Eye (tissue), 1 donor: ENCODE results near the gene LRRC15.

Experiments
- DNase-seq: peaks from one replicate; pipeline ENCODE4 v3.0.0-alpha.2; 2015

Gene LRRC15

DNA sequence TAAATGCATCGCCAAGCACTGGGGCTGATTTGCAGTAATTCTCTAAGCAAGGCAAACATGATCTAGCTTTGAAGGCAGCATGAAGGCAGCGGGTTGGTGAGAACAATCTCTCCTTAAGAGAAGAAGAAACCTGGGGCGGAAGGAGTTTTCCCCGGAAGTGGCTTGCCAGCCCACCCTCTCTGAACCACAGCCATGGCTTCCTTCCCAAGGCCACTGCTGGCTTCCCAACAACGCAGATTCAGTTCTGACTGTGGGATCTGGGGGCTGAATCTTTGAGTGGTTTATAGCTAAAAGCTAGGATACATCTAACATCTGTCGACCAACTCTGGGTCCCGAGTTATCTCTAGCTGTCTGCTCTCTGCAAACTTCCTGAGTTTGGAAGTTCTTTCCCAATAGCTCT, 14.2 kb downstream of the LRRC15 start:
- no peak for DNase-seq

DNA sequence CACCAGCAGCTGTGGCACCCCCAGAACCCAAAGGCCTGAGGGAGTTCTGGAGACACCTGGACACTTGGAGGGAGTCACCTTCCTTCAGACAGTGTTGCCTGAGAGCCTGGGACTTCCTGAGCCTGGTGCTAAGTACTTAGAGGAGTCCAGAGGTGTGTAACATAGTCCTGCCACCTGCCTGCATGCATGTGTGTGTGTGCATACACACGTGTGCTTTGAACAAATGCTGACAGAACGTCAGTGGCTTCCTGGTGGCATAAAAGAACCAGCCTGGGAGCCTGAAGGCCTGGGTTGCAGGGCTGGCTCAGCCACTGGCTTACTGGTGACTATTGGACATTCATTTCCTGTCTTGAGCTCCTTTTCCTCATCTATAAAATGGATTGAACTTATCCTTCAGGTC, 15.2 kb downstream of the LRRC15 start:
- no peak for DNase-seq

DNA sequence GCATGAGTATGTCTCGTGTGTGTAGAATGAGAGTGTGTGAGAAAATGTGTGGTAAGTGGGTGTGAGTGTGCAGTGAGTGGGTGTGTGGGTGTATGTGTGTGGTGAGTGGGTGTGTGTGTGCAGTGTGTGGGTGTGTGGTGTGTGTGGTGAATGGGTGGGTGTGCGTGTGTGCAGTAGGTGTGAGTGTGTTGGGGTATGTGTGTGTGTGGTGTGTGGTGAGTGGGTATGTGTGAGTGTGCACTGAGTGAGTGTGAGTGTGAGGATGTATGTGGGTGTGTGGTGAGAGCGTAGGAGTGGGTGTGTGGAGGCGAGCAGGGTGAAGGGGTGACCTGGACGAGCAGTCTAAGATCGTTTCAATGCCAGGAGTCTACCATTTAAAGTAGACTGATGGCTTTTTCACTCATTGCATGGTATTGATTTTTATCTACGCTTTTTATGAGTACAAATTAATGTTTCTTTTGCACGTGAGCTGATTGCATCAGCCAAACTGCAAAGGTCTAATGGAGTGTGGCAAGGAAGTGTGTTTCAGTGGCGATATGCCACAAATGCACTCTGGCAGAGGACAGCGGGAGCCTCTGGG, 16.8 kb downstream of the LRRC15 start:
- no peak for DNase-seq

DNA sequence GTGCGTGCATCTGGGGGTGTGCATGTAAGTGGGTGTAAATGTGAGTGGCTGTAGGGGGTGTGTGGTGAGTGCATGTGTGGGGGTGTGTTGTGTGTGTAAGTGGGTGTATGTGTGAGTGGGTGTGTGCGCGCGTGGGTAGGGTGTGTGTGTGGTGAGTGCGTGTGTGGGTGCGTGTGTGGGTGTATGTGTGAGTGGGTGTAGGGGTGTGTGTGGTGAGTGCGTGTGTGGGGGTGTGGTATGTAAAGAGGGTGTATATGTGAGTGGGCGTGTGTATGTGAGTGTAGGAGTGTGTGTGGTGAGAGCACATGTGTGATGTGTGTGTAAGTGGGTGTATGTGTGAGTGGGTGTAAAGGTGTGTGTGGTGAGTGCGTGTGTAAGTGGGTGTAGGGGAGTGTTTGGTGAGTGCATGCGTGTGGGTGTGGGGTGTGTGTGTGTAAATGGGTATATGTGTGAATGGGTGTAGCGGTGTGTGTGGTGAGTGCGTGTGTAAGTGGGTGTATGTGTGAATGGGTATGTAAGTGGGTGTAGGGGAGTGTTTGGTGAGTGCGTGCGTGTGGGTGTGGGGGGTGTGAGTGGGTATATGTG, 17.5 kb downstream of the LRRC15 start:
- no peak for DNase-seq

DNA sequence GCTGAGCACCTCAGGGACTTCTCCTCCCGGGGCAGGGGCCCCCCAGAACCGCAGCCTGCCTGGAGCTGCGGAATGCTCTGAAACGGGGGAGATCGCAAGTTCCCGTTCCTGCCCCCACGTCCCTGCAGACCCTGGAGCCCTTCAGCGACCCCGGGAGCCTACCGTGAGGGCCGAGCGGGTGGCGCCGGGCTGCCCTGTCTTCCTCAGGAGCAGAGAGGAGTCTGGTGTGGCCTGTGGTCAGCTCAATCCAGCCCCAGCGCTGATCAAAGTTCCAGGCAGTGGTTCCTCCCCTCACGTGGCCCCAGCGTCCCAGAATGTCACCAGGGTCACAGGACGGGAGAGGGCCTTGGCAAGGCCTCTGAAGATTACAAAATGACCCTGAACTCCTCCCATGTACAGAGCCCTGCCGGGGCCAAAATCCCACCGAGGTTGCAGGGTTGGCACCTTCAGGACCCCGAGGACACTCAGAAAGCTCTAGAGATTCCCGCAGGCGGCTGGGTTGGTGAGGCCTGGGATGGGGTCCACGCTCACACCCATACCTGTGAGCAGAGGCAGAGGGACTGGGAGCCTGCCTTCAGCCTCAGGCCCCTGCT, 18.4 kb downstream of the LRRC15 start, which contains the start of gene CPN2:
TSS of gene CPN2 (minus strand) at position 249 of the 593 bp plus-strand sequence. CDS start 8,626 bp downstream, outside the sequence.
- DNase-seq = no peak

DNA sequence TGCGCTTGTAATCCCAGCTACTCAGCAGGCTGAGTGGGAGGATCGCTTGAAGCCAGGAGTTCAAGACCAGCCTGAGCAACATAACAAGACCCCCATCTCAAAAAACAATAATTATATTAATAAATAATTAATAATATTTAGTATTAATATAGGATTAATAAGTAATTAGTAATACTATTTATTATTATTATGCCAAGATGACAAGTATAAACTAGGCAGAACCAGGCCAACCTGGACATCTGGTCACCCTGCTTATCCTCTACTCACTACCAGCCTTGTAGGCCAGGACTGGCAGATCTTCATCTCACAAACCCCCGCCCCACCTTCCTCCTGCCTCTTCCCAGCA, 18.8 kb downstream of the LRRC15 start:
- DNase-seq = no peak

DNA sequence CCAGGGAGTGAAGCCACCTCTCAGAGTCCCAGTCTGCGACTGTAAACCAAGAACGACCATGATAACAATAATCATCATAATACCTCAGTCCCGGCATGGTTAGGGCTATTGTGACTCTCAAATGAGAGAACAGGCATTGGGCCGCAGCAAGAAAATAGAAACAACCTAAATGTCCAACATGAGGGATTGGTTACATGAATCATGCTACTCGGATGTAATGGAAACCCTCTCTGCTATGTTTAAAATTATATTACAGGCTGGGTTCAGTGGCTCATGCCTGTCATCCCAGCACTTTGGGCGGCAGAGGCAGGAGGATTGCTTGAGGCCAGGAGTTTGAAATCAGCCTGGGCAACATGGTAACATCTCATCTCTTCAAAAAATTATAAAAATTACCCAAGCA, 21.2 kb downstream of the LRRC15 start:
- DNase-seq = no peak

DNA sequence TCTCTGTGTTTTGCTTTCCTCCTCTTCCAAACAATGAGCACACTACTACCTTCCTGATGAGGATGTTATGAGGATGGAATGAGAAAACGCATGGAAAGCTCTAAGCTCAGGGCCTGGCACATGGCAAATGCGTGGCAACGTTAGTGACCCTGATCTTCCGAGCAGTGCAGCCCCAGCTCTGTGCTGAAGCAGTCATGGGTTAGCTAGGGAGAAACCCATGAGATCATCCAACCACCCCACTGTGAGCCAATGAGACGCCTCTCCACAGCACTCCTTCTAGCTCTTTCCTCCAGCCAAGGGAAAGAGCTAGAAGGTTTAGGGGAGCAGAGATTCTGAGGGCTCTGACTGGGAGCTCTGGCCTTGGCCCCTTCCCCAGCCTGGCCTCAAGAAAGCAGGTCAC, 22.9 kb downstream of the LRRC15 start:
- DNase-seq = no peak

DNA sequence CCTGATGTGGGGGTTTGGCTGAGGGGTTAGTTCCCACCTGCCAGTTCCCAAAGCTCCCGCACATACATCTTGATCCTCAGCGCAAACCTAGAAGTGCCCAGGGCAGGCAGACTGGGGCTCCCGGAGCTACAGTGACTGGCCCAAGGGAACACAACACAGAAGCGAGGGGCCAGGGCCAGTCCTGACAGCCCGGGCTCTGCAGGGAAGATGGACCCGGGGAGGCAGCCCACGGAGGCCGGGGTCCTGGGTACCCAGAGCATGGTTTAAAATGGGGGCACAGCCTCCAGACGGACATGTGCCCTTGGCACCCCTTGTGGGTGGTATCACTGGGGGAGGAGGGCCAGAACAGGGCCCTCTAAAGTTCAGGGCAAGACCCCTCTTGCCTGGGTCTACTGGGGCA, 23.5 kb downstream of the LRRC15 start:
- no peak for DNase-seq

DNA sequence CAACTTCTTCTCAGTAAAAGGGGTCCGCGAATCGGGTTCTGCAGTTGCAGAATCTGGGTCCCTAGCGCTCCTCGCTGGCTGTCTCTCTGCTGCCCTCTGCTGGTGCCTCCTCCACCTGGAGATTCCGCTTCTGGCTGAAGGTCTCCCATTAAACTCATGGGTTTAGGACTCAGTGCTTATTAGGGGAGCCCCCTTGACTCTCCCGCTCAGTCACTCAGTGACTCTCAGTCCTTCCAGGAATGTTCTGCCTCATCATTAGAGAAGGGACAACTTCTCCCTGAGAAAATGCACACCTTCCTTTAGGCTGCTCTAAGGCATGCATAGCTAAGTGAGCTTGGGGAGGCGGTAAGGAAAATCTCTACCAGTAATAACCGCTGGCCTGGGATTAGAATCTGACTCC, 25.5 kb downstream of the LRRC15 start:
- peak; percentile 90 for DNase-seq

DNA sequence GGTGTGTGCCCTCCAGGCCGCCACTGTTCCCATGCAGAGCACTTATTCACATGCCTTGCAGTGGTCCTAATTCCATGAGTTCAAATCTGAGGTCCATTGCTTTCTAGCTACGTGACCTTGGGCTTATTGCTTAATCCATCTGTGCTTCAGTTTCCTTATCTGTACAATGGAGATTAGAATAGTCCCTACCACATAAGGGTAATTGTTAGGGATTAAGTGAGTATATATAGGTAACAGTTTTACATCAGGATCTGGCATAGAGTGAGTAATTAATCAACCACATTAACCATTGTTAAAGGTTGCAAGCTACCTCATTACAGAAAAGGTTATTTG, 26.0 kb downstream of the LRRC15 start:
- DNase-seq = no peak

DNA sequence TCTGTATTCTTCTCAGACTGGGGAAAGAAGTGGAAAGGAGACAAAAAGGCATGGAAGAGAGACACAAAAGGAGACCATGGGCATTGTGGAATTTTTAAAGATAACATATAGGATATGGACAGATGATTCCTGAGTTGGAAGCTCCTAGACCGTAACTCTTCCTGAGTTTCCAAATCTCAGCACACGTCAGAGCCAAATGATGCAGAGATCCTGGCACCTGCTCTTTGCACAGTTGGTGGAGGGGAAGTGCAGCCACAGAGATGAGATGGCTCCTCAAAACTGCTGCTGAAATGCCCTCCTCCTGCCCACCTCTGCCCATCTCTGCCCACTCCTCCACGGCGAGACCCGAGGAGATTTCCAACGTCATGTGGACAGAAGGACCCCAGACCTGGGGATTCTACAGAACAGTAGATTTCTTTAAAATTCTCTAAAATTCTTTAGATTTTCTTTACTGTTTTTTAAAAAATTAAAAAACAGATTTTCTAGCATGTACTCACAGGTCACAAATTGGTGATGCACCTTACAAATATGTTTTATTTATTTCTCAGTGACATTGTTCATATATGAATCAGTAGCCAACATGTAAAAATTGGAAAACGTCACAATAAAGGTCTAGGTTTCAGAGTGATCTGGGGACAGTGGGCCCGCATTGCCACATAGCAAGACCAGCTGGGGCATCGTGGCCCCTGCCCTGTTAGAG, 26.5 kb downstream of the LRRC15 start:
- no peak for DNase-seq

DNA sequence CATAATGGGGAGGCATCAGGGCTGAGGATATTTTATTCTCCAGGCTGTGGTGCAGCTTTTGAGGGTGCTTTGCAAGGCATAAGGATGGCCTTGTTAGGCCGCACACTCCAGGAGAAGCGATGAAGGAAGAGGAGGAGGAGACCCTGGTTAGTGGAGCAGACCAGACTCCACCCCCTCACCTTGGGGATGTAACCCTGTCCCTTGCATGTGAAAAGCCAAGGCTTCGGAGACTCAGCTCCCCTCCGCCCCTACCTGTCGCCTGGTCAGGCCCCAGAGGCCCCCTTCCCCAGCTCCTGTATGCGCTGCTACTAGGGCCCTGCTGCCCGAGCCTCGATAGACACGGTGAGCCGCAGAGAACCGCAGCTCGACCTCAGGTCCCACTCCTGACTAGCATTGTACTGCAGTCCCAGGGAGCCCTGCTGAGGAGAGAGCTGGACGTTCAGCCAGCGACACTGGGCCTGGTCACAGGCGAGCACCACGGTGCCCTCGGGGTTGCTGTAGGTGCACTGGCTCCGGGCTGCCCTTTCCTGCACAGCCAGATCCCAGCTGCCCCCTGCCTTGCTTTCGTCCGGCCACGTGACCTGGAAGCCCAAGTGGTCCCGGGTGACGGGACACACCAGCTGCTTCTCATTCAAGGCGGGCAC, 28.7 kb downstream of the LRRC15 start:
- DNase-seq = no peak

DNA sequence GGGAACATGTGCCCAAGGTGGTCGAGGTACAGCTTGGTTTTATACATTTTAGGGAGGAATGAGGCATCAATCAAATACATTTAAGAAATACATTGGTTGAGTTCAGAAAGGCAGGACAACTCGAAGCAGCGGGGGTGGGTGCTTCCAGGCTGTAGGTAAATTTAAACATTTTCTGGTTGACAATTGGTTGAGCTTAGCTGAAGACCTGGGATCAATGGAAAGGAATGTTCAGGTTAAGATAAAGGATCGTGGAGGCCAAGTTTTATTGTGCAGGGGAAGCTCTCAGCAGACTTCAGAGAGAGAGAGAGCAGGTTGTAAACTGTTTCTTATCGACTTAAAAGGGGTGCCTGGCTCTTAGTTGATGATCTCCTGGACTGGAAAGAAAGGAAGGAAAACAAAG, 29.7 kb downstream of the LRRC15 start:
- no peak for DNase-seq

DNA sequence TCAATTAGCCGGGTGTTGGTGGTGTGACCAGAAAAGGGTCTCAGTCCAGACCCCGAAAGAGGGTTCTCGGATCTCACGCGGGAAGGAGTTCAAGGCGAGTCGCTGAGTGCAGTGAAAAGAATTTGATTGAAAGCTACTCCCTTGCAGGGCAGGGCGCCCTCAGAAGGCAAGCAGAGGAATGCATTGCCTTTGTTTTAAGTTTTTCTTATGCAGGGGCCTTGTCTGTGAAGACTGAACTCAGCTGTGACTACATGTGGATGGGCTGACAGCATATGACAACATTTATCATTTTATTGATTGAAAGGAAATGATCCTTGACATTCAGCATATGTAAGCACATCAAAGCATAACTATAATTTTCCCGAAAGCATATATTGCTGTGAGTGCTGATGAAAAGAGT, 30.2 kb downstream of the LRRC15 start:
- no peak for DNase-seq

DNA sequence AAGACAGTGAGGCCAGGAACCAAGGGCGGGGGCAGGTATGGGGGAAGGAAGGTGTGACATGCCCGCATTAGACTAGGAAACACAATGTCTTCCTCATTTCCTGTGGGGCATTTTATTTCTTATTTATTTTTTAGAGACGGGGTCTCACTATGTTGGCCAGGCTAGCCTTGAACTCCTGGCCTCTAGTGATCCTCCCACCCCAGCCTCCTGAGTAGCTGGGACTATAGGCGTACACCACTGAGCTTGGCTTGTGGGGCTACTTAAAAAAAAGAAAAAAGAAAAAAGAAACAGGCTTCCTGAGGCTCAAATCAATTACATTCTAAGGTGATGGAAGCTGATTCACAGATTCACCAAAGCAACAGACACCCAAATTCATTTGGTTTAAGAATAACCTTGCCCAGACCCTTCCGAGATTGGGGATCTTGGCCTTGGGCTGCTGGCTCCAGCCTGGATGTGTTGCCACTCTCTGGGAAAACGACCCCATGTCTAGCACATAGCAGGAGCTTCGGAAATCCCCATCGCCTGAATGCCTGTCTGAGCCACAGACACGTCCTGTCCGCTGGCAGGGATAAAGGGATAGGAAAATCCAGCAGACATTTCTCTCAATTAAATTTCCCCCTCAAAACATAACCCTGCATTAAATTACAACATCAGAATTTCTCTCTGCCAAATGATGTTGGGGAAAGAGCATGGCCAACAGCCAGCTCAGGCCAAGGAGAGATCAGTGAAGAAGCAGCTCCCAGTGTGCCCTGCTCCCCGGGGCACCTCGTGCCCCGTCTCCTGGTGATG, 31.4 kb downstream of the LRRC15 start:
- DNase-seq = no peak

DNA sequence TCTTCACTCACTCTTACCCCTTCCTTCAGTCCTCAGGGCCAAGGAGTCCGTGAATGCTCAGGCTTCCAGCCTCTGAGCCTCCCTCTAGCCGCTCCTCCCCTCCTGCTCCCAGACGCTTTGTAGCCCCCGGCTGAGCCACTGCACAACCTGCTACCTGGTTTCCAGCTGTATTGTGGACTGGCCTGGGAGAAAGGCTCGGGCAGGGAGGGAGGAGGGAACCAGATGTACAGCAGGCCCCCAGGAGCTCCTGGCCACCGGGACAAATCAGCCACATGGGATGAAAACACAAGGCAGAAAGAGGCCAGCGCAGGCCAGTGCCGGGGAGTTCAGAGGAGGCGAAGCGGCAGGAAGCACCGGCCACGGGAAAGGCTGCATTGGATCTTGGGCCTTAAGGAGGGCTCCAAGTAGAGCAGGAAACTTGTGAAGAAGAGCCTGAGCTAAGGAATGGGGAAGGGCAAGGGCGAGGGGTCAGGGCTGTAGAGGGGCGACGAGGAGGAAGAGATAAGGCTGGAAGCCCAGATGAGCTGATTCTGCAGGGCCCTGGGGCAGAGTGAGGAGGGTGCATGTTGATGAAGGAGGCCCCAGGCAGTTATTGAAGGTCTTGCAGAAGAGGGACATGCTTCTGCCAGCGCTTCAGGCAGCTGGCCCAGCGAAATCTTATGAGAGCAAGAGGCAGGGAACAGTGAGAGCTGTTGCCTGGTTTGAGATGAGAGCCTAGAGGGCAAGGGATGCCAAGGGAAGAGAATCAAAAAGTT, 32.8 kb downstream of the LRRC15 start:
- no peak for DNase-seq

DNA sequence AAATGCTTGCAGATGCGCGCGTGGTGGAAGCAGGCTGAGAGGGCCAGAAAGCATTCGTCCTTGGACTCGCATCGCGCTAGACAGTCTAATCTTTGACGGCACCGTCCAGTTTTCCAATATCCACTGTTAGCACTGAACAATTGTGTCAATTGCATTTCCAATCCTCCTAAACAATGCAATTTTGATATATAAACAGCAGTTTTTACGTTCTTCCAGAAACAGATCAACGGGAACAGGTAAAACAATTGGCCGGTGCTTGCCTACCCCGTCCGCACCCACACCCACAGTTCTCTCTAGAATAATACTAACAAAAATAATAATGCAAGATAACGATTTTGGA, 35.6 kb downstream of the LRRC15 start:
- DNase-seq = no peak

DNA sequence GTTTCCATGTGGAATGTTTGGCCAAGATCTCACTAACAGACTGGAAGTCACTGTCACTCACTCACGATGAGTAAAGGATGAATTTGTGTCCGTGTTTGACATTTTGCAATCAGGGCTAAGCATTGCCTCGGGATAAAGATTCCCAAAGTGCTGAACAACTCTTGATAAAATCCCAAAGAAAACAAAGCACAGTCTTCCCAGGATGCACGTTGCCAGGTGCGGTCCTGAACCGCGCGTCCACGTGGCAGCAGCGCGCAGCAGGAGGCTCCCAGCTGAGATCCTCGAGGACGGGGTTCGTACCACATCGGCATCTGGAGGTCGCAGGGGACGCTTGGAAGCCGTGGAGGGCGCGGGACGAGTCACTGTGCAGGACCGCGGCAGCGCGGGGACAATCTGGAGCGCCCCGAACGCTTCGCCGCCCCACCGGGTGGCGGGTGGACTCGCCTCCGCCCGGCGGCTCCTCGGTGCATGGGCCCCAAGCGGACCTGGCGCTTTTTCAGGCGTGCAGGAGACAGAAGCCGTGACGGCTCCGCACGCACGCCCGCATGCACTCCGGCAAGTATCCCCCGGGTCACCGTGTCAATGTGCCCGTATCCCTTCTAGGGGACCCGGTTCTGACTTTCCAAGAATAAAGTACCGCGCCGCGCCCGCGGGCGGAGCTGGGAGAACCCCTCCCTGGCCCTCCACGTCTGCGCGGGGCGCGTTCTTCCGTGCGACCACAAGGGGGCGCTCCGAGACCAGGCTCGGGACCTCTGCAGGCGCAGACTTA, 36.1 kb downstream of the LRRC15 start:
- DNase-seq = peak; percentile 95

DNA sequence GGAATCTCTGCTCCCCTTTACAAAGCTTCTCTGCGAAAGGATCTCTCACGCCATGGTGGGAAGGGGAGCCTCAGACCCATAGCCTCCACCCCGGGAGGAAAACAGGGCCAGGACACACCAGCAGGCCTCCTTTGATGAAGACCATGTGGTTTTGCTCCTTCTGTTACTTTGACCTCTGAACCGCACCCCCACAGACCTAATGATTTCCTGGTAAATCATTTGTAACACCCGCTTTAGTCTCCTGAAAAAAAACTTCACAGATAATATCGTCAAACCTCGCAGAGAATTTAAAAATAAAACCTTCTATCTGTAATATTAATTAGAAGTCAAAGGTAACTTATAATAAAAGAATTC, 36.7 kb downstream of the LRRC15 start:
- DNase-seq = no peak

DNA sequence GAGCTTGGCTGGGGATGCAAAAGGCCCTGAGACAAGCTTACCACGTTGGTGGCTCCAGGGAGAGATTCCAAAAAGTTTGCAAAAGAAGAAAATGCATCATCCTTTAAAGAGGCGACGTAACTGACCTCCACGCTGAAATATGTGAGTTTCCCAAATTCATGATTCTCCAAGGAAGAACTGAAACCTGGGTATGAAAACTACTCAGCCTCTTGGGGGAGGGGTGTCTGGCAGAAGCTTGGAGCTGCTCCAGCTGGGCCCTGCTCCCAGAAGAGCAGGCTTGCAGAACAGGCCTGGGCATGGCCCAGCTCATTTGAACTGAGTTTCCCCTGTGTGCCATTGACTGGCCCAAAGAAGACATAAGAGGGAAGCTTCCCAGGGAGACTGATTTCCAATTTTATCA, 39.0 kb downstream of the LRRC15 start:
- no peak for DNase-seq

DNA sequence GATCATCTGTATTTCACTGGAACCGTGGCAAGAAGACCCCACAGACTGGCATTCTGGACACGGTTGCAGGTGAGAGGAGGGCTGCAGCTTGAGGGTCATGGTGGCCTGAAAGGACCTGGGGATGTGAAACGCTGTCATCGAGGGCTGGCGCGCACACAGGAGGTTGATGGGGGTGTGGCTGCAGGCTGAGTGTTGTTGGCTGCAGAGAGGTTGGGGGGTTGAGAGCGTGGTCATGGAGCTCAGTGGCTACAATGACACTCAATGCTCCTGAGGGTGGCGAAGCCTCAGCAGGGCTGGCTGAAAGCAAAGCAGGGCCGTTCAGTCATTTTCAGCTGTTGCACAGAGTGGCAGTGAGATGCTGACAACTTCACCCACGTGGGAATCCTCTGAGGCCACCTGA, 39.4 kb downstream of the LRRC15 start:
- no peak for DNase-seq
